K562 (cell line): ENCODE results near the gene CENPB. TPM values are rescaled to one million over a fixed set of nuclear protein-coding genes. Genes with fewer than 3 reads are reported as not detected.

Experiments
- ATAC-seq: fragments of 200-7000 bp; cut with Tn5 transposase; 3 replicates; pipeline ENCODE4 v1.9.1; 2020; ENCODE audit warnings: moderate library complexity
- BruUV-seq: library from RNA; stranded (reverse); fragments of 400-500 nt; replicated peaks from 2 replicates; lab custom pipeline; 2021; lab: Mats Ljungman, UMichigan
- CTCF ChIA-PET: fragments of 300-600 bp; formaldehyde crosslinking; extraction: SDS; loops from one replicate; lab custom pipeline; 2021; ENCODE audit warnings: low intra/inter-chr PET ratio; lab: Yijun Ruan, JAX
- POLR2A ChIA-PET: fragments of 300-600, 350-650 bp; sonication (Branson Sonifier 250); formaldehyde crosslinking; extraction: SDS; loops from one replicate; lab custom pipeline; 2021; ENCODE audit warnings: antibody characterized with exemption, inconsistent platforms; lab: Yijun Ruan, JAX
- DNase-seq, 4 experiments: peaks; one replicate each; pipeline versions ENCODE4 v3.0.0 to v3.0.0-alpha.2; 2011 to 2018; ENCODE audit warnings: low spot score in 3 of 4, mixed read lengths in 3 of 4; ENCODE audit errors: extremely low read depth in 1 of 4
- FAIRE-seq: peaks from 2 replicates; lab custom pipeline; 2011; peaks lifted over from hg19 to GRCh38; lab: Jason Lieb, UNC
- H2AFZ ChIP-seq: 2 replicates; pipeline ENCODE4 v1.6.0; 2011; ENCODE audit warnings: low read depth, low read length, control low read depth, inconsistent platforms
- H3K27ac ChIP-seq: fragments of 200-600 bp; 3 replicates; pipeline ENCODE4 v1.8.0; 2011; ENCODE audit warnings: low read depth, mild to moderate bottlenecking, control low read depth, inconsistent platforms, low read length, moderate library complexity, mixed read lengths; ENCODE audit errors: extremely low read depth
- H3K27me3 ChIP-seq, 2 experiments: fragments of 300-600 bp in 1 of 2; 2 replicates in 1 of 2; 3 replicates in 1 of 2; pipeline versions ENCODE4 v1.6.0 to v1.8.0; 2011; ENCODE audit warnings: inconsistent platforms in 2 of 2, low read length in 2 of 2, mild to moderate bottlenecking in 1 of 2, mixed read lengths in 1 of 2, moderate library complexity in 1 of 2; ENCODE audit not compliant: control insufficient read depth in 2 of 2, insufficient read depth in 2 of 2
- H3K36me3 ChIP-seq: fragments of 300-600 bp; 3 replicates; pipeline ENCODE4 v1.8.0; 2011; ENCODE audit warnings: mild to moderate bottlenecking, low read length, inconsistent platforms; ENCODE audit not compliant: control insufficient read depth, insufficient read depth
- H3K4me1 ChIP-seq, 2 experiments: fragments of 200-600 bp in 1 of 2; replicated peaks in 1 of 2; 2 replicates in 1 of 2; 3 replicates in 1 of 2; pipeline versions ENCODE4 v1.5.1 to v1.8.0; 2011; ENCODE audit warnings: inconsistent platforms in 2 of 2, low read length in 2 of 2, mild to moderate bottlenecking in 1 of 2, mixed read lengths in 1 of 2, moderate library complexity in 1 of 2; ENCODE audit not compliant: control insufficient read depth in 2 of 2, insufficient read depth in 2 of 2
- H3K4me2 ChIP-seq: 2 replicates; pipeline ENCODE4 v1.6.1; 2011; ENCODE audit warnings: low read length, control low read depth, inconsistent platforms, mixed read lengths; ENCODE audit not compliant: insufficient read depth
- H3K4me3 ChIP-seq: fragments of 200-600 bp; sonication (generic), shearing (Covaris generic); 2 replicates; pipeline ENCODE4 v1.5.1; 2016; ENCODE audit warnings: control low read depth, inconsistent platforms
- H3K79me2 ChIP-seq: fragments of 200-600 bp; 3 replicates; pipeline ENCODE4 v1.8.0; 2011; ENCODE audit warnings: low read length, inconsistent platforms; ENCODE audit not compliant: control insufficient read depth, insufficient read depth
- H3K9ac ChIP-seq, 2 experiments: 2 replicates each; pipeline versions ENCODE4 v1.6.0 to v1.6.1; 2011; ENCODE audit warnings: low read depth in 2 of 2, low read length in 2 of 2, control low read depth in 1 of 2, inconsistent platforms in 1 of 2, mild to moderate bottlenecking in 1 of 2, mixed read lengths in 1 of 2; ENCODE audit not compliant: insufficient read depth in 1 of 2
- H3K9me1 ChIP-seq: one replicate; pipeline ENCODE4 v1.6.0; 2011; ENCODE audit warnings: inconsistent platforms, mild to moderate bottlenecking, low read length, moderate library complexity; ENCODE audit not compliant: control insufficient read depth, insufficient read depth
- H3K9me3 ChIP-seq: replicated peaks from 2 replicates; pipeline ENCODE4 v1.5.1; 2011; ENCODE audit warnings: low read depth, low read length, inconsistent platforms; ENCODE audit not compliant: control insufficient read depth, insufficient read depth
- H4K20me1 ChIP-seq: replicated peaks from 2 replicates; pipeline ENCODE4 v1.6.1; 2011; ENCODE audit warnings: low read length, inconsistent platforms, mixed read lengths; ENCODE audit not compliant: control insufficient read depth, insufficient read depth
- BCL6 ChIP-seq: fragments of 250-450 bp; sonication (Bioruptor Pico); IDR thresholded peaks from 2 replicates; pipeline ENCODE4 v1.4.0; 2020
- NR1H2 ChIP-seq: sonication (generic); formaldehyde crosslinking; IDR thresholded peaks from 2 replicates; pipeline ENCODE4 v1.4.0; 2020; ENCODE audit warnings: mild to moderate bottlenecking, missing genetic modification reagents
- STAG1 ChIP-seq: sonication (generic); formaldehyde crosslinking; IDR thresholded peaks from 2 replicates; pipeline ENCODE4 v1.5.0; 2020; ENCODE audit warnings: missing genetic modification reagents, borderline replicate concordance
- TAF9B ChIP-seq: fragments of 450-650 bp; IDR thresholded peaks from 2 replicates; pipeline ENCODE4 v1.6.1; 2018; ENCODE audit warnings: mild to moderate bottlenecking; ENCODE audit not compliant: partially characterized antibody
- ZNF184 ChIP-seq: sonication (generic); formaldehyde crosslinking; IDR thresholded peaks from 2 replicates; pipeline ENCODE4 v1.5.0; 2020; ENCODE audit warnings: missing genetic modification reagents
- ZNF316 ChIP-seq: fragments of 450-650 bp; IDR thresholded peaks from 2 replicates; pipeline ENCODE4 v1.6.1; 2016
- WGBS: fragments of 100-300 bp; shearing (Covaris generic); methylation state at CpG from one replicate; pipeline ENCODE4 v1.1.6; 2016; ENCODE audit warnings: low coverage, mixed read lengths; ENCODE audit not compliant: insufficient coverage; ENCODE audit errors: missing lambda C conversion rate; 5-methylcytosine and 5-hydroxymethylcytosine counted together
- in situ Hi-C: fragments of 300-500 bp; cut with MboI; formaldehyde crosslinking; loops from 4 replicates; pipeline ENCODE4 v1.15.0; 2018; ENCODE audit warnings: inconsistent platforms, mixed read lengths
- intact Hi-C: fragments of 100-400 bp; cut with micrococcal nuclease; formaldehyde crosslinking; loops from 2 replicates; pipeline ENCODE4 v1.14.2; 2022
- polyA plus RNA-seq, 8 experiments: library from polyadenylated mRNA; depleted of rRNA in 4 of 8; stranded (reverse) in 5 of 8; unstranded in 3 of 8; fragments of >200 nt; fragmentation: Nextera tagmentation in 2 of 8; fragmentation: Illumina TruSeq in 1 of 8; extraction: Ambion mirVana in 2 of 8; extraction: Trizol in 1 of 8; gene quantifications; 2 replicates each; pipeline versions ENCODE4 v1.2.1 to v1.2.3, GENCODE V29; 2011 to 2014; ENCODE audit warnings: inconsistent platforms in 1 of 8, missing spikeins in 1 of 8
- total RNA-seq, 7 experiments: library from RNA; depleted of rRNA in 6 of 7; stranded (reverse); fragments of >200 nt in 6 of 7; fragmentation: Illumina TruSeq in 2 of 7; extraction: Trizol in 2 of 7; gene quantifications; 2 replicates each; pipeline versions ENCODE4 v1.2.1 to v1.2.3, GENCODE V29; 2011 to 2021; ENCODE audit warnings: low replicate concordance in 1 of 7
- TF ChIP-seq, protein P1 (sequence below): fragments of 250-450 bp; sonication (Bioruptor Pico); IDR thresholded peaks from 2 replicates; pipeline ENCODE4 v1.5.0; 2021
- TF ChIP-seq, protein P2 (sequence below): fragments of 450-650 bp; IDR thresholded peaks from 2 replicates; pipeline ENCODE4 v1.6.1; 2017; ENCODE audit warnings: antibody characterized with exemption, mild to moderate bottlenecking
- TF ChIP-seq, protein P3 (sequence below): fragments of 450-650 bp; formaldehyde crosslinking; IDR thresholded peaks from 2 replicates; pipeline ENCODE4 v1.4.0; 2020; ENCODE audit warnings: mild to moderate bottlenecking, moderate library complexity

CENPB gene
- total and polyA plus RNA-seq, 9 of the 15 experiments (the other 6 are each of a cell fraction or from before 2014, with no cell fraction given): 0.17 to 70.8 (median 24.9) TPM

DNA sequence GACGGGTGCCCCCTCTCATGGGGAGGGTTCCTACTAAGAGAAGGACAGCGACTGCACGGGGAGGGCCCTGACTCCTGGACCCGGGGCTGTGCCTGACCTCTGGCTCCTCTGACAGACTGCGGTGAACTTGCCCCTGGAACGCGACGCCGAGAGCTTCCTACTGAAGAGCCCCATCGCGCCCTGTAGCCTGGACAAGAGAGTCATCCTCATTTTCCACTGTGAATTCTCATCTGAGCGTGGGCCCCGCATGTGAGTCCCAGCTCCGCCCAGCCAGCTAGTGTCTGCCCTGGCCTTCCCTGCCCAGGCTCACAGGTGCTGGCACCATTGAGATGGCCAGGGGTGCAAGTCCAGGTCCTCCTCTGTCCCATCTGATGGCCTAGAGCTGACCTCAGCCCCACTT is 16.7 kb upstream of the CENPB start:
- H2AFZ ChIP-seq: no peak overlapping the region
- FAIRE-seq: no peak
- WGBS: 87% methylated on average over 10 of the region's 14 CpGs
- no peaks in the 10 kb centered on the region for H3K27me3 ChIP-seq
- no peaks in the 10 kb centered on the region for H3K9me1 ChIP-seq
- no peak overlapping the region for H3K4me3 ChIP-seq
- no TSS peak for BruUV-seq
- H4K20me1 ChIP-seq: no peaks in the 10 kb centered on the region
- H3K36me3 ChIP-seq: peaks cover 69% of the 10 kb centered on the region; the same call in 2 of the 3 replicates
- intact Hi-C loops (no loop called here), in situ Hi-C loops (no loop called here)
- no peaks in the 10 kb centered on the region for H3K79me2 ChIP-seq
- peaks cover 8 to 28% of the 10 kb centered on the region in 2 experiments; a peak in 4 of 5 replicates for H3K4me1 ChIP-seq
- ChIA-PET CTCF (no interaction called here), POLR2A (no interaction called here)
- no peak overlapping the region for H3K4me2 ChIP-seq
- TF ChIP-seq, protein P1, sequence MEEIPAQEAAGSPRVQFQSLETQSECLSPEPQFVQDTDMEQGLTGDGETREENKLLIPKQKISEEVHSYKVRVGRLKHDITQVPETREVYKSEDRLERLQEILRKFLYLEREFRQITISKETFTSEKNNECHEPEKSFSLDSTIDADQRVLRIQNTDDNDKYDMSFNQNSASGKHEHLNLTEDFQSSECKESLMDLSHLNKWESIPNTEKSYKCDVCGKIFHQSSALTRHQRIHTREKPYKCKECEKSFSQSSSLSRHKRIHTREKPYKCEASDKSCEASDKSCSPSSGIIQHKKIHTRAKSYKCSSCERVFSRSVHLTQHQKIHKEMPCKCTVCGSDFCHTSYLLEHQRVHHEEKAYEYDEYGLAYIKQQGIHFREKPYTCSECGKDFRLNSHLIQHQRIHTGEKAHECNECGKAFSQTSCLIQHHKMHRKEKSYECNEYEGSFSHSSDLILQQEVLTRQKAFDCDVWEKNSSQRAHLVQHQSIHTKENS: no peak
- TF ChIP-seq, protein P2, sequence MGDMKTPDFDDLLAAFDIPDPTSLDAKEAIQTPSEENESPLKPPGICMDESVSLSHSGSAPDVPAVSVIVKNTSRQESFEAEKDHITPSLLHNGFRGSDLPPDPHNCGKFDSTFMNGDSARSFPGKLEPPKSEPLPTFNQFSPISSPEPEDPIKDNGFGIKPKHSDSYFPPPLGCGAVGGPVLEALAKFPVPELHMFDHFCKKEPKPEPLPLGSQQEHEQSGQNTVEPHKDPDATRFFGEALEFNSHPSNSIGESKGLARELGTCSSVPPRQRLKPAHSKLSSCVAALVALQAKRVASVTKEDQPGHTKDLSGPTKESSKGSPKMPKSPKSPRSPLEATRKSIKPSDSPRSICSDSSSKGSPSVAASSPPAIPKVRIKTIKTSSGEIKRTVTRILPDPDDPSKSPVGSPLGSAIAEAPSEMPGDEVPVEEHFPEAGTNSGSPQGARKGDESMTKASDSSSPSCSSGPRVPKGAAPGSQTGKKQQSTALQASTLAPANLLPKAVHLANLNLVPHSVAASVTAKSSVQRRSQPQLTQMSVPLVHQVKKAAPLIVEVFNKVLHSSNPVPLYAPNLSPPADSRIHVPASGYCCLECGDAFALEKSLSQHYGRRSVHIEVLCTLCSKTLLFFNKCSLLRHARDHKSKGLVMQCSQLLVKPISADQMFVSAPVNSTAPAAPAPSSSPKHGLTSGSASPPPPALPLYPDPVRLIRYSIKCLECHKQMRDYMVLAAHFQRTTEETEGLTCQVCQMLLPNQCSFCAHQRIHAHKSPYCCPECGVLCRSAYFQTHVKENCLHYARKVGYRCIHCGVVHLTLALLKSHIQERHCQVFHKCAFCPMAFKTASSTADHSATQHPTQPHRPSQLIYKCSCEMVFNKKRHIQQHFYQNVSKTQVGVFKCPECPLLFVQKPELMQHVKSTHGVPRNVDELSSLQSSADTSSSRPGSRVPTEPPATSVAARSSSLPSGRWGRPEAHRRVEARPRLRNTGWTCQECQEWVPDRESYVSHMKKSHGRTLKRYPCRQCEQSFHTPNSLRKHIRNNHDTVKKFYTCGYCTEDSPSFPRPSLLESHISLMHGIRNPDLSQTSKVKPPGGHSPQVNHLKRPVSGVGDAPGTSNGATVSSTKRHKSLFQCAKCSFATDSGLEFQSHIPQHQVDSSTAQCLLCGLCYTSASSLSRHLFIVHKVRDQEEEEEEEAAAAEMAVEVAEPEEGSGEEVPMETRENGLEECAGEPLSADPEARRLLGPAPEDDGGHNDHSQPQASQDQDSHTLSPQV: no peak
- TF ChIP-seq, protein P3, sequence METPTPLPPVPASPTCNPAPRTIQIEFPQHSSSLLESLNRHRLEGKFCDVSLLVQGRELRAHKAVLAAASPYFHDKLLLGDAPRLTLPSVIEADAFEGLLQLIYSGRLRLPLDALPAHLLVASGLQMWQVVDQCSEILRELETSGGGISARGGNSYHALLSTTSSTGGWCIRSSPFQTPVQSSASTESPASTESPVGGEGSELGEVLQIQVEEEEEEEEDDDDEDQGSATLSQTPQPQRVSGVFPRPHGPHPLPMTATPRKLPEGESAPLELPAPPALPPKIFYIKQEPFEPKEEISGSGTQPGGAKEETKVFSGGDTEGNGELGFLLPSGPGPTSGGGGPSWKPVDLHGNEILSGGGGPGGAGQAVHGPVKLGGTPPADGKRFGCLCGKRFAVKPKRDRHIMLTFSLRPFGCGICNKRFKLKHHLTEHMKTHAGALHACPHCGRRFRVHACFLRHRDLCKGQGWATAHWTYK (CRISPR knock-in tag): no peak
- TF ChIP-seq ZNF184 (CRISPR knock-in tag): no peak
- no peak for TF ChIP-seq STAG1 (CRISPR knock-in tag)
- TF ChIP-seq NR1H2 (CRISPR knock-in tag): no peak
- no peak for TF ChIP-seq BCL6 (CRISPR knock-in tag)
- TF ChIP-seq ZNF316: no peak
- TF ChIP-seq TAF9B: no peak
- no peak overlapping the region for H3K27ac ChIP-seq
- ATAC-seq: no peak
- DNase-seq: no peak
- H3K9ac ChIP-seq: no peak overlapping the region
- no peaks in the 10 kb centered on the region for H3K9me3 ChIP-seq
